Measurements from ENCODE around the gene NWD2.
"Not testable (repeated sequence)": the region's sequence is repeated elsewhere in the genome, so short reads cannot be mapped to it uniquely, and the experiment has no call there.

Gene NWD2

DNA sequence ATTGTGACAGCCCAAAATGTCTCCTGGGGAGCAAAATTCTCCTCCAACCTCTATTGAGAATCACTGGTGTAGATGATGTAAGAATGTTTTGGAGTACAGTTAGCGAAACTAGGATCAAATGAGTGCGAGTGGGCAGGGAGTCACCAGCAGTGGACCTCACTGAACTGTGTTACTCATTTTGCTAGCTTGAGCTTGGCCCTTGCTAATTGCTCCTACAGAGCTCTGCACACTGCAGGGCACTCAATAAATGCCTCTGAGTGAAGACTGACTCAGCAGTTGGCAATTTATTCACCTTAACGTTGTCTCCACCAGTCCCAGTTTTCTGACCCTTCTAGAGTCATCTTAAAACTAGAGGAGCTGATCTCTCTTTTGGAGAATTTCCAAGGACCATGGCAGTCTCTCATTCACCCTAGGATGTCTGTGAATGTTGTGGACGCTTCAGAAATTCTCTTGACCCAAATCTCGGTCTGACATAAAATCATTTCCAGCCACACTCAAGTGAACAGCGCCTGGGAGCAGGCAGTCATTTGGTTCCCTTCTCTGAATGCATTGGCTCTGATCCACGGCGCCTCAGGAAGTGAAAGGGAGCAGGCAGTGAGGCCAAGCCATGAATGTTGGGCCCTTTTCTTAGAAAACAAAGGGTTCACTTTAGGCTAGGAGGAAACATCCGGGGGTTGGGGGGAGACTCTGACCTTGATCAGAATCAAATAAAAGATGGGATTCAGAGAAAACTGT lies 148.1 kb downstream of the NWD2 start:
- no peak for DNase-seq (ENCODE audit: low read depth in 2 of 2)

DNA sequence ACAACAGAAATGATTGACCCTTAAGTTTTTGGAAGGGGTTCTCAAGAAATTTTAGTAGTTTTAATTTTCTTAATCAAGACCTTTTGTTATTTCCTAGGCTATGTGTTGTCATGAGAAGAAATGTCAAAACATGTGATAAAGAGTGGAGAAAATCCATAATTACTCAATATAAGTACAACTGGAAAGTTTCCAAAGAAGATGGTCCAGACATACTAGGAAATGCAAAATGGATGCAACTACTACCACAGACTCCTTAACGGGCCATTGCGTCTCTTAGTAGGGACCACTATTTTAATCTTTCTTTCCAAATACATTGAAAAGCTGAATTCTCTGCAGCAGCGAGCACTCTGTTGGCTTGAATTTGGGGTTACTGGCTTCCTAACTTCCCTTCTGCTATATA lies 148.8 kb downstream of the NWD2 start:
- DNase-seq (ENCODE audit: low read depth in 2 of 2) = no peak

DNA sequence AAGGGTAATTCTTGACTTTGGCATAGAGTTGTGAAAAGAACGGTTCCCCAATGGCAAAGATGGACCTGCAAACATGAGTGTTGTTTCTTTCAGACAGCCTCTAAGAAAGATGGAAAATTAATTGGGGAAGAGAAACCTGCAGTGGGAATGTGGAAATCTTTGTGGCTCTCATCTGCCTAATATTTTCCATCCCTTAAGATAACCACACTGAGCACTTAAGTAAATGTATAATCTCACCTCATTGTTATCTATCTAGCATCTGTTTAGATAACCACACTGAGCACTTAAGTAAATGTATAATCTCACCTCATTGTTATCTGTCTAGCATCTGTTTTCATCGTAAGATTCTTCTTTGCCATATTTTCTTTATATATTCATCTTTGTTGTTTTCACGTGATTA lies 149.3 kb downstream of the NWD2 start:
- no peak for DNase-seq (ENCODE audit: low read depth in 2 of 2)

DNA sequence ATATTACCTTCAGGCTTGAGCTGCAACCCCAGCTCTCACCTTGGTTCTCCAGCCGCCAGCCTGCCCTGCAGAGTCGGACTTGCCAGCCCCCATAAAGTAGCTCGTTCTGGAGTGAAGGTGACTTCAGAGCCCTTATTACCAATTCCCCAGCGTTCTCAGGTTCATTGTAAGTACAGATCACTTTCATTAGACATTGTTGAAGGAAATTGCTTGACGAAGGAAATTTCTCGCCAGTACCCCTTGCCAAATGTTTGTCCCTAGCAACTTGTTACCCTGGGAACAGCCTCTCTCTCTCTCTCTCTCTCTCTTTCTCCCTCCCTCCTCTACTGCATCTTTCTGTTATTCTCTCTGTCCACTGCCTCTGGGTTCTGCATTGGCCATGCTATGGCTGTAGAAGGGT lies 153.0 kb downstream of the NWD2 start:
- no peak for DNase-seq (ENCODE audit: low read depth in 2 of 2)

DNA sequence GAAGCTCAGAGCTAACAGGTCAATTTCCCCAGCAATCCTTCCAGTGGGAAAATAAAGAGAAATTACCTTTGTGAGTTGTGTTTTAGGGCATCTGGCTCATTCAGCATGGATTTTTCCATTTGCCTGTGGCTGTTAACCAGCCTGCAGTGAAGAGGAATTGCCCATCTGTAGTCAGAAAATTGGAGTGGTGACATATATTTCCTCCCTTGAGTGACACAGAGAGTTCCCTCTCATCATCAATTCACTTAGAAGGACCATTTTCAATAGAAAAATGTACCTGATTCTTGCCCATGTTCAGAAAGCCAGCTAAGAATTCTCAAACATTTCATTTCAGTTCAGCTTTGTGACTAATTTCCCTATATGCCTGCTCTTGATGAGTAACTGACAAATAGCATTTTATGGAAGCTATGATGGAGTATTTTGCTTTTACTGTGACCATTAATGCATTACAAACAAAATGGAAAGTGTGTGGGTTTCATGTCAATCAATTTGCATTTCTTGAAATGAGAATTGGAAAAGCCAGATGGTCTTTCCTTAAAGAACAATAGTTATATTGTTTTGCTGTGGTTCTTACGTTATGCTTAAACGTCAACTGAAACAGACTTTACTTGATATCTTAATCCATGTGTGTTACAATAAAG lies 155.8 kb downstream of the NWD2 start:
- DNase-seq (ENCODE audit: low read depth in 2 of 2) = no peak

DNA sequence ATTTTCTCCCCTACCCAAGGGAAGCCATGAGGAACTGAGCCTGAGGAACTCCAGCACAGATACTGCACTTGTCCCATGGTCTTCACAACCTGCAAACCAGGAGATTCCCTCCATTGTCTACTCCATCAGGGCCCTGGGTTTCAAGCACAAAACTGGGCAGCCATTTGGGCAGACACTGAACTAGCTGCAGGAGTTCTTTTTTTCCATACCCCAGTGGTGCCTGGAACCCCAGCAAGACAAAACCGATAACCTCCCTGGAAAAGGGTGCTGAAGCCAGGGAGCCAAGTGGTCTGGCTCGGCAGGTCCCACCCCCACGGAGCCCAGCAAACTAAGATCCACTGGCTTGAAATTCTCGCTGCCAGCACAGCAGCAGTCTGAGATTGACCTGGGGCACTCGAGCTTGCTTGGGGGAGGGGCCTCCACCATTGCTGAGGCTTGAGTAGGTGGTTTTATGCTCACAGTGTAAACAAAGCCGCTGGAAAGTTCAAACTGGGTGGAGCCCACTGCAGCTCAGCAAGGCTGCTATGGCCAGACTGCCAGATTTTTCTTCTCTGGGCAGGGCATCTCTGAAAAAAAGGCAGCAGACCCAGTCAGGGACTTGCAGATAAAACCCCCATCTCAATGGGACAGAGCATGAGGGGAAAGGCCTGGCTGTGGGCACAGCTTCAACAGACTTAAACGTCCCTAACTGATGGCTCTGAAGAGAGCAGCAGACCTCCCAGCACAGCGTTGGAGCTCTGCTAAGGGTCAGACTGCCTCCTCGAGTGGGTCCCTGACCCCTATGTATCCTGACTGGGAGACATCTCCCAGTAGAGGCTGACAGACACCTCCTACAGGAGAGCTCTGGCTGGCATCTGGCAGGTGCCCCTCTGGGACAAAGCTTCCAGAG lies 163.6 kb downstream of the NWD2 start:
- DNase-seq (ENCODE audit: low read depth in 2 of 2) = not testable (repeated sequence)

DNA sequence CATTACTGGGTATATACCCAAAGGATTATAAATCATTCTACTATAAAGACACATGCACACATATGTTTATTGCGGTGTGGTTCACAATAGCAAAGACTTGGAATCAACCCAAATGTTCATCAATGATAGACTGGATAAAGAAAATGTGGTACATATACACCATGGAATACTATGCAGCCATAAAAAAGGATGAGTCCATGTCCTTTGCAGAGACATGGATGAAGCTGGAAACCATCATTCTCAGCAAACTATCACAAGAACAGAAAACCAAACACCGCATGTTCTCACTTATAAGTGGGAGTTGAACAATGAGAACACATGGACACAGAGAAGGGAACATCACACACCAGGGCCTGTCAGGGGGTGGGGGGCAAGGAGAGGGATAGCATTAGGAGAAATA lies 169.1 kb downstream of the NWD2 start:
- DNase-seq (ENCODE audit: low read depth in 2 of 2) = not testable (repeated sequence)

DNA sequence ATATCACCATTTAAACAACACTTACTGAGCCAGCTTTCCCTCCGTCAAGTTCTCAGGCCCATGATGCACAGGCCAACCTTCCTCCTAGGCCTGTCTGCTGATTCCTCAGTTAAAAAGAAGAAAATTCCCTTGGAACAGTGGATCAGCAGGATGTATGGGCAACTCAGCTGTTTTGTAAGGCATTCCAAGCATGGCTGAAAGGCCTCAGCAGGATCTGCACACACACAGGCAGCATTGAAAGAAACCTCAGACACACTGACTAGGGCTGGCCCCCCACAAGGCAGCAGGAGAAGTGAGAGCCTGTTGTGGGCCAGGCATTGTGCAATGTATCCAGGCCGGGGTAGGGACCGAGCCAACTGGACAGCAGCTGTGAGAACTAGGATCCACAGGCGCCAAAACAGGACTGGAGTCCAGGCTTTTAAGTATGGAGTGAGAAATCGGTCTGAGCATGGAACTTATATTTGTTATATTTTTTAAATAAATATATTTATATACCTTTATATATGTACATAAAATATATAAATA lies 171.4 kb downstream of the NWD2 start:
- DNase-seq (ENCODE audit: low read depth in 2 of 2) = no peak

DNA sequence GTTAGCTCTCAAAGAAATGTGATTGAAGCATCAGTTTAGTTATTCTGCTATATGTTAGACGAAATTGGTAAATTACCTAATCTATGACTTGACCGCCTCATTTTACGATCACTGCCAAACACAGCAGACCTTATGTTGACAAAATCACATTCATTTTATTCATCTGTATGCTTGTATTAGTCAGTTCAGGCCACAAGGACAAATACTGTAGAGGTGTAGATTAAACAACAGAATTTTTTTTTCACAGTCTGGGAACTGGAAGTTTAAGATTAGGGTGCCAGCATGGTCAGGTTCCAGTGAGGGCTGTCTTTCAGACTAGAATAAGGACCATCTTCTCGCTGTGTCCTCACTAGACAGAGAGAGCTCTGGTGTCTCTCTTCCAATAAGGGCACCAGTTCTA lies 177.1 kb downstream of the NWD2 start:
- DNase-seq (ENCODE audit: low read depth in 2 of 2) = no peak

DNA sequence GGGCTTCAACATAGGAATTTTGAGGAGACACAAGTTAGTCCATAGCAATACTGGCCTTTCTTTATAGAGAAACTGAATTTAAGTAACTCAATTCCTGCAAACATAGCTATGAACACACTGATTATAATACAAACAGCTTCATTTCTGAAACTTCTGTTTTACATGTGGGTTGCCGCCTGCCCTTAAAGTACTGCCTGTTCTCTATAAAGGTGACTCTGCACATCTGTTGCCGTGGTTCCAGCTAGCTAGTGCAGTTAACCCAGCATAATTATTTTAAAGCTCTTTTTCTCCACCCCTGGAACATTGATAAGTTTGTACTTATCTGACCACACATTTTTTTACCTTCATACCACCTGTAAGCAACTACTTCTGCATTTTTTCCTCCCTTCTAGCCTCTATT lies 177.6 kb downstream of the NWD2 start:
- DNase-seq (ENCODE audit: low read depth in 2 of 2) = no peak

DNA sequence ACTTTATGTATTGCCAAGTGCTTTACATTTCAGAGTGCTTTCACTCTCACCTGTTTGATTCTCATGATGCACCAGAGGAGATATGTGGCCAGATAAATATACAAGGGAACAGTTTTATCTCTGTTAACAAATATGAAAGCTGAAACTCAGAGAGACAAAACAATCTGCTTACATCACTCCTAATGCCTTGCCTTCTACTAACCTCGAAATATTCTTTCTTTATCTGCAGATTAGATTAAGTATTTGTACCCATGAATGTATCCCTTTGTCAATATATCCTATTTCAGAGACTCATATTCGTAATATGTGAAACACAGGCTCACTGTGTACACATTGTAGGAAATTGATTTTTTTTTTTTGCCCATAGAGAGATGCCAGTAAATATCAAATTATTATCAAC lies 178.1 kb downstream of the NWD2 start:
- DNase-seq (ENCODE audit: low read depth in 2 of 2) = no peak

DNA sequence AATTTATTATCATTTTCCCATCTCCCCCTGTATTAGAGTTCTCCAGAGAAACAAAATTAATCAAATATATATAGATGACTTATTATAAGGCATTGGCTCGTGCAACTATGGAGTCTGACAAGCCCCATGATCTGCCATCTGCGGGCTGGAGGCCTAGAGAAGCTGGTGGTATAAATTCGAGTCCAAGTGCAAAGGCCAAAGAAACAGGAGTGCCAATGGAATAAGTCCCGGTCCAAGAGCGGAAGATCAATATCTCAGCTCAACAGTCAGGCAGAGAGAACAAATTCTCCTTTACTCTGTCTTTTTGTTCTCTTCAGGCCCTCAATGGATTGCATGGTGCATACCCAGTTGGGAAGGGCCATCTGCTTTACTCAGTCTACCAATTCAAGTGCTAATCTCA lies 178.8 kb downstream of the NWD2 start:
- no peak for DNase-seq (ENCODE audit: low read depth in 2 of 2)

DNA sequence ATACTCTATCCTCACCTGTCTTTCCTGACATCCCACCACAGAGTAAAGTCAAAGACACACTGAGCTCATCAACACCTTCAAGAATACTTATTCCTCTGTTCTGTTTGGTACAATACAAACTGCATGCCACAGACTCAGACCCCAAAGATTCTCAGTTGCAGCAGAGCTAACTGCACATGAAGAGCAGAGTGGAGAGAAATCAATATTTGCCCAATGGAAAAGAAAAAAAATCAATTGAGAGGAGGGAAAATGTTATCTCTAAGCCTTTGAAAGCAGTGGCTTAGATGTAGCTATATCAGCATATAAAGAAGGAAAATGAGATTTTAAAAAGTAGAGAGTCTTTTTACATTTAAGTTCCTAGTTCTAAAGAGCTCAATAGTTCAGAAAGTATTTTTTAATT lies 180.2 kb downstream of the NWD2 start:
- DNase-seq (ENCODE audit: low read depth in 2 of 2) = no peak

DNA sequence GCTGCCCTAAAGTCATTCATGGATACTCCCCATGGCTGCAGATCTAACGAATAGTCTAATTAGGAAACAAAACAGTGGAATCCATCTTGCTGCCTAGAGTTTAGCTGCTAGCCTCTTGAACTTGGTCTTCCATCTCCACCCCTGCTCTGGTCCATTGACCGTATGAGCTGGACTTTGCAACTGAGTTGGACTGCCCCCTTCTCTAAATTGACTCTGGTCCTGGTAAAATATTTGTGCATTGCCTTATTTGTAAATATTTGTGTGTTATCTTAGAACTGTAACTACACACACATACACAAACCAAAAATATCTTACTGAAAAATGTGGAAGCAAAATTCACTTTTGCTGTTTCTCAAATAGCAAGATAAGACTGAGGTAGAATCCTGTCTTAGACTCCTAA lies 181.3 kb downstream of the NWD2 start:
- no peak for DNase-seq (ENCODE audit: low read depth in 2 of 2)

DNA sequence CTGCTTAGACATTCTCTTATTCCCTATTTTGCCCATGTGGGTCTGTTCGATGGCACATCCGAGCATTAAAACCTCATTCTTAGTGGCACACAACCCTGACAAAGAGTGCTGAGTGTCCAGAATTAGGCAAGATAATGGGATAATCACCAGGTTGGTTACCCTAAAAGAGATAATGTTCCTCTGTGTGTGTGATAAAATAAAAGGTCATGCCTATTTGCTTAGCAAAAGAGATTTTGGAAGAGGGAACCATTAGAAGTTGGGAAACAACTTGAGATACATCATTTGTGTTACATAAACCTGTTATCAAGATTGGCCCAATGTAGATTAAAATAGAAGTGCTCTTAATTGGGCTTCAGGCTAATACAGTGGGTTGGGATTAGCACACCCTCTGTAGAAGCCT lies 182.7 kb downstream of the NWD2 start:
- no peak for DNase-seq (ENCODE audit: low read depth in 2 of 2)

DNA sequence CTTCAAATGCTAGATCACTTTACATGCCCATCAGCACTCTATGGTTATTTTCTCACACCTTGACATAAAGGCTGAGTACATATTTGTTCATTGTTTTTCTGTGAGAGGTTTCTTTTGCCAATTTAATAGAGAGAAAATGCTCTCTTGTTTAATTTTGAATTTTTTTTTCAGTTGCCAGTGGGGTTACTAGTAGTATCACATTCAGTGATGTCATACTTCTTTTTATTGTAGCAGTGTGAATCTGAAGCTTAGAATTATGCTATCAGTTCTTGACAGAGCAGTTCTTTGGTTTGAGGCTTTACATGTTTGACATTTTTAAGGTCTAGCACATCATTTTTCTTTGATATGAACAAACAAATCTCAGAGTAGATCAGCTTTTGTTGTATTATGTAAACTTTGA lies 185.4 kb downstream of the NWD2 start:
- DNase-seq (ENCODE audit: low read depth in 2 of 2) = no peak

DNA sequence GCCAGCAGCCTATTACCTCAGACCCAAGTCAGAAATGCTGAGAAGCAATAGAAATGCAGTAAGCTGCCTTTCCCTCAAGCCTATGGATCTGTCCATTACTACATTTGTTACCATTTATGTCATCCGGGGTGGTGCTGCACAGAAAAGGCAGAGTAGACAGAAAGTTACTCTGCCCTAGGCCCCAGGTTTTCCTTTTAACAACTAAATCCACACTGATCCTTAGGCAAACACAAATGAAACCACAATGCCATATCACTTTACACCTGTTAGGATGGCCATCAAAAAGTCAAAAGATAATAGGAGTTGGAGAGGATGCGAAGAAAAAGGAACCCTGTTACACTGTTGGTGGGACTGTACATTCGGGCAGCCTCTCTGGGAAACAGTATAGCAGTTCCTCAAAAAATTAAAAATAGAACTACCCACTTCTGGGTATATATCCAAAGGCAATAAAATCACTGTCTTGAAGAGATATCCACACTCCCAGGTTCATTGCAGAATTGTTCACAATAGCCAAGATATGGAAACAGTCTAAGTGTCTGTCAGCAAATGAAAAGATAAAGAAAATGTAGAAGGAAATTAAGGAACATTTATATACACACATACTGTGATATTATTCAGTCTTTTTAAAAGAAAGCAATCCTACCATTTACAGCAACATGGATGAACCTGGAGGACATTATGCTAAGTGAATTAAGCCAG lies 186.3 kb downstream of the NWD2 start:
- no peak for DNase-seq (ENCODE audit: low read depth in 2 of 2)

DNA sequence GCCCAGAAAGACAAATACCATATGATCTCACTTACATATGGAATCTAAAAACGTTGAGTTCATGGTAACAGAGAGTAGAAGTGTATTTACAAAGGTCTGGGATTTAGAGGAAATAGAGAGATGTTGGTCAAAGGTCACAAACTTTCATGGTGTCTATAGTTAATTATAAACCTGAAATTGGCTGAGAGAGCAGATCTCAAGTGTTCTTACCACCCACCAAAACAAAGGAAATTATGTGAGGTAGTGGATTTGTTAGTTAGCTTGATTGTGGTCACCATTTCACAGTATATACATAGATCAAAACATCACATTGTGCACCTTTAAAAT lies 186.8 kb downstream of the NWD2 start:
- no peak for DNase-seq (ENCODE audit: low read depth in 2 of 2)

DNA sequence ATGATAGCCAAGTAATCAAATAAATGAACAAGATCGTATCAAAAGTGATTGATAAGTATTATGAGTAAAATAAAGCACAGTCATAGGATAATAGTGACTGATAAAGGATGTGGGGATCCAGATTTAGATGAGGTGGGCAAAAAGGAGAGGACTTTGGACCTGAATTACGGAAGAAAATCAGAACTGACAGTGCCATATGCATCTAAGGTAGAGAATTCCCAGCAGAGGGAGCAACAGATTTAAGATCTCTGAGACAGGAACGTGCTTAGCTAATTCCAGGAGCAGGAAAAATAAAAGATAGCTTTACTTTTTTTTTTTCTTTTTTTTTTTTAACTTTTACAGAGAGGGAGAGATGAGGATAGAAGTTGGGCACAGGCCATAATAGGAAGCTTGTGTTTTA lies 189.9 kb downstream of the NWD2 start:
- no peak for DNase-seq (ENCODE audit: low read depth in 2 of 2)

DNA sequence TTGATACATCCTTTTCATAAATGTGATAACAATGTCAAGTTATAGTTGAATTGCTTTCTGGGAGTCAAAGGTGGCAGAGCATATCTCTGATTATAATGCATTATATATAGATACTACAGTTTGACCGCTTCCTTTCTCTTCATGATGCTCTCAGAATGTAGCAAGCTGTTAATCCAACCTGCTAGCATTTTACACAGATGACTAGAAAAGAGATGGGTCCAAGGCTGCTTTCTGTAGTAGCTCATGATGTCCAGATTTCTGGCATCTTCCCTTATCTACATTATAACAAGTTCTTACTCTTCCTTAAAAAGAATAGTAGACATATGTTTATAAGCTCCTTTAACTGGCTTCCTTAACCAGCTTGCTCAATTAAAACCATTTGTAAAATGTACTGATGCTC lies 192.0 kb downstream of the NWD2 start:
- DNase-seq (ENCODE audit: low read depth in 2 of 2) = no peak

DNA sequence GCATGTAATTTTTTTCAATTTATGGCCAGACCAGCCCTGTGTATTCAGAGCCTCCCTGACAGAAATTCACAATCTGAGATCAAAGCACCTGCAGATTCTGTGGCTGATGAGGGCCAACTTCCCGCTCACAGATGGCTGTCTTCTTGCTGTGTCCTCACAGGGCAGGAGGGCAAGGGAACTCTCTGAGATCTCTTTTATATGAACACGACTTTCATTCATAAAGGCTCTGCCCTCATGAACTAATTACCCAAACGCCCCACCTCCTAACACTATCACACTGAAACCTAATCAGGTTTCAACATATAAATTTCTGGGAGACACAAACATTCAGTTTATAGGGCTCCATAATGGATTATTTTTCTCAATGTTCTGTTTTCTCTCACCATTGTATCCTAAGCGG lies 192.6 kb downstream of the NWD2 start:
- DNase-seq (ENCODE audit: low read depth in 2 of 2) = no peak

All from fibroblast of skin of left biceps (primary cell).